K562 (cell line): Measurements from ENCODE around the gene PTPRB. TPM values are rescaled to one million over a fixed set of nuclear protein-coding genes. Genes with fewer than 3 reads are reported as not detected.

Experiments used
- ATAC-seq: fragments of 200-7000 bp; cut with Tn5 transposase; 3 replicates; pipeline ENCODE4 v1.9.1; 2020; ENCODE audit warnings: moderate library complexity
- BruUV-seq: library from RNA; stranded (reverse); fragments of 400-500 nt; replicated peaks from 2 replicates; lab custom pipeline; 2021; lab: Mats Ljungman, UMichigan
- CTCF ChIA-PET: fragments of 300-600 bp; formaldehyde crosslinking; extraction: SDS; loops from one replicate; lab custom pipeline; 2021; ENCODE audit warnings: low intra/inter-chr PET ratio; lab: Yijun Ruan, JAX
- POLR2A ChIA-PET: fragments of 300-600, 350-650 bp; sonication (Branson Sonifier 250); formaldehyde crosslinking; extraction: SDS; loops from one replicate; lab custom pipeline; 2021; ENCODE audit warnings: antibody characterized with exemption, inconsistent platforms; lab: Yijun Ruan, JAX
- DNase-seq, 4 experiments: peaks; one replicate each; pipeline versions ENCODE4 v3.0.0 to v3.0.0-alpha.2; 2011 to 2018; ENCODE audit warnings: low spot score in 3 of 4, mixed read lengths in 3 of 4; ENCODE audit errors: extremely low read depth in 1 of 4
- FAIRE-seq: peaks from 2 replicates; lab custom pipeline; 2011; peaks lifted over from hg19 to GRCh38; lab: Jason Lieb, UNC
- H2AFZ ChIP-seq: 2 replicates; pipeline ENCODE4 v1.6.0; 2011; ENCODE audit warnings: low read depth, low read length, control low read depth, inconsistent platforms
- H3K27ac ChIP-seq: fragments of 200-600 bp; 3 replicates; pipeline ENCODE4 v1.8.0; 2011; ENCODE audit warnings: low read depth, mild to moderate bottlenecking, control low read depth, inconsistent platforms, low read length, moderate library complexity, mixed read lengths; ENCODE audit errors: extremely low read depth
- H3K27me3 ChIP-seq, 2 experiments: fragments of 300-600 bp in 1 of 2; 2 replicates in 1 of 2; 3 replicates in 1 of 2; pipeline versions ENCODE4 v1.6.0 to v1.8.0; 2011; ENCODE audit warnings: inconsistent platforms in 2 of 2, low read length in 2 of 2, mild to moderate bottlenecking in 1 of 2, mixed read lengths in 1 of 2, moderate library complexity in 1 of 2; ENCODE audit not compliant: control insufficient read depth in 2 of 2, insufficient read depth in 2 of 2
- H3K36me3 ChIP-seq: fragments of 300-600 bp; 3 replicates; pipeline ENCODE4 v1.8.0; 2011; ENCODE audit warnings: mild to moderate bottlenecking, low read length, inconsistent platforms; ENCODE audit not compliant: control insufficient read depth, insufficient read depth
- H3K4me1 ChIP-seq, 2 experiments: fragments of 200-600 bp in 1 of 2; replicated peaks in 1 of 2; 2 replicates in 1 of 2; 3 replicates in 1 of 2; pipeline versions ENCODE4 v1.5.1 to v1.8.0; 2011; ENCODE audit warnings: inconsistent platforms in 2 of 2, low read length in 2 of 2, mild to moderate bottlenecking in 1 of 2, mixed read lengths in 1 of 2, moderate library complexity in 1 of 2; ENCODE audit not compliant: control insufficient read depth in 2 of 2, insufficient read depth in 2 of 2
- H3K4me2 ChIP-seq: 2 replicates; pipeline ENCODE4 v1.6.1; 2011; ENCODE audit warnings: low read length, control low read depth, inconsistent platforms, mixed read lengths; ENCODE audit not compliant: insufficient read depth
- H3K4me3 ChIP-seq: fragments of 200-600 bp; sonication (generic), shearing (Covaris generic); 2 replicates; pipeline ENCODE4 v1.5.1; 2016; ENCODE audit warnings: control low read depth, inconsistent platforms
- H3K79me2 ChIP-seq: fragments of 200-600 bp; 3 replicates; pipeline ENCODE4 v1.8.0; 2011; ENCODE audit warnings: low read length, inconsistent platforms; ENCODE audit not compliant: control insufficient read depth, insufficient read depth
- H3K9ac ChIP-seq, 2 experiments: 2 replicates each; pipeline versions ENCODE4 v1.6.0 to v1.6.1; 2011; ENCODE audit warnings: low read depth in 2 of 2, low read length in 2 of 2, control low read depth in 1 of 2, inconsistent platforms in 1 of 2, mild to moderate bottlenecking in 1 of 2, mixed read lengths in 1 of 2; ENCODE audit not compliant: insufficient read depth in 1 of 2
- H3K9me1 ChIP-seq: one replicate; pipeline ENCODE4 v1.6.0; 2011; ENCODE audit warnings: inconsistent platforms, mild to moderate bottlenecking, low read length, moderate library complexity; ENCODE audit not compliant: control insufficient read depth, insufficient read depth
- H3K9me3 ChIP-seq: replicated peaks from 2 replicates; pipeline ENCODE4 v1.5.1; 2011; ENCODE audit warnings: low read depth, low read length, inconsistent platforms; ENCODE audit not compliant: control insufficient read depth, insufficient read depth
- H4K20me1 ChIP-seq: replicated peaks from 2 replicates; pipeline ENCODE4 v1.6.1; 2011; ENCODE audit warnings: low read length, inconsistent platforms, mixed read lengths; ENCODE audit not compliant: control insufficient read depth, insufficient read depth
- ATF1 ChIP-seq, 2 experiments: fragments of 450-650 bp in 1 of 2; IDR thresholded peaks; 2 replicates each; pipeline ENCODE4 v1.6.1; 2016; ENCODE audit warnings: missing compliant biosample characterization in 1 of 2, missing genetic modification characterization in 1 of 2
- CBX1 ChIP-seq: sonication (generic); IDR thresholded peaks from 2 replicates; pipeline ENCODE4 v1.6.1; 2016; ENCODE audit warnings: antibody characterized with exemption, low read depth, mild to moderate bottlenecking
- ELF4 ChIP-seq: fragments of 450-650 bp; formaldehyde crosslinking; IDR thresholded peaks from 2 replicates; pipeline ENCODE4 v1.4.0; 2022; ENCODE audit warnings: missing genetic modification characterization
- ETV5 ChIP-seq: sonication (generic); formaldehyde crosslinking; IDR thresholded peaks from 2 replicates; pipeline ENCODE4 v1.4.0; 2020; ENCODE audit warnings: low read depth, mild to moderate bottlenecking, missing genetic modification reagents
- FOXA3 ChIP-seq, 2 experiments: fragments of 450-650 bp in 1 of 2; sonication (generic) in 1 of 2; formaldehyde crosslinking; IDR thresholded peaks in 1 of 2; conservative IDR thresholded peaks in 1 of 2; 2 replicates each; pipeline versions ENCODE4 v1.4.0 to v1.8.0; 2020 to 2022; ENCODE audit warnings: mild to moderate bottlenecking in 2 of 2, missing genetic modification reagents in 1 of 2
- FOXM1 ChIP-seq, 2 experiments: fragments of 450-650 bp in 1 of 2; sonication (generic) in 1 of 2; formaldehyde crosslinking in 1 of 2; IDR thresholded peaks; 2 replicates each; pipeline versions ENCODE4 v1.6.1 to v1.9.0; 2017 to 2022; ENCODE audit warnings: low read depth in 2 of 2, mild to moderate bottlenecking in 2 of 2, missing genetic modification reagents in 1 of 2, moderate library complexity in 1 of 2
- LCOR ChIP-seq: sonication (generic); formaldehyde crosslinking; IDR thresholded peaks from 2 replicates; pipeline ENCODE4 v1.8.0; 2022; ENCODE audit warnings: mild to moderate bottlenecking, missing genetic modification reagents
- RFX7 ChIP-seq: fragments of 250-450 bp; sonication (Bioruptor Pico); IDR thresholded peaks from 2 replicates; pipeline ENCODE4 v1.5.1; 2021; ENCODE audit warnings: mild to moderate bottlenecking
- SAFB2 ChIP-seq: fragments of 200-400 bp; formaldehyde crosslinking; IDR thresholded peaks from 2 replicates; pipeline ENCODE4 v1.6.1; 2018; ENCODE audit warnings: borderline replicate concordance, low read length, low read depth, moderate library complexity; ENCODE audit not compliant: severe bottlenecking
- TFAM ChIP-seq: fragments of 250-450 bp; sonication (Bioruptor Pico); conservative IDR thresholded peaks from 2 replicates; pipeline ENCODE4 v1.5.0; 2021; ENCODE audit warnings: mild to moderate bottlenecking, moderate library complexity
- ZNF282 ChIP-seq: sonication (generic); formaldehyde crosslinking; IDR thresholded peaks from 2 replicates; pipeline ENCODE4 v1.8.1; 2023; ENCODE audit warnings: missing genetic modification reagents
- ZNF431 ChIP-seq: sonication (generic); formaldehyde crosslinking; IDR thresholded peaks from 2 replicates; pipeline ENCODE4 v1.8.0; 2022; ENCODE audit warnings: mild to moderate bottlenecking, missing genetic modification reagents
- ZNF584 ChIP-seq: fragments of 200-800 bp; sonication (Bioruptor generic); IDR thresholded peaks from 2 replicates; pipeline ENCODE4 v1.6.1; 2016; ENCODE audit warnings: low read depth, mild to moderate bottlenecking, missing genetic modification characterization, missing compliant biosample characterization
- WGBS: fragments of 100-300 bp; shearing (Covaris generic); methylation state at CpG from one replicate; pipeline ENCODE4 v1.1.6; 2016; ENCODE audit warnings: low coverage, mixed read lengths; ENCODE audit not compliant: insufficient coverage; ENCODE audit errors: missing lambda C conversion rate; 5-methylcytosine and 5-hydroxymethylcytosine counted together
- in situ Hi-C: fragments of 300-500 bp; cut with MboI; formaldehyde crosslinking; loops from 4 replicates; pipeline ENCODE4 v1.15.0; 2018; ENCODE audit warnings: inconsistent platforms, mixed read lengths
- intact Hi-C: fragments of 100-400 bp; cut with micrococcal nuclease; formaldehyde crosslinking; loops from 2 replicates; pipeline ENCODE4 v1.14.2; 2022
- polyA plus RNA-seq, 8 experiments: library from polyadenylated mRNA; depleted of rRNA in 4 of 8; stranded (reverse) in 5 of 8; unstranded in 3 of 8; fragments of >200 nt; fragmentation: Nextera tagmentation in 2 of 8; fragmentation: Illumina TruSeq in 1 of 8; extraction: Ambion mirVana in 2 of 8; extraction: Trizol in 1 of 8; gene quantifications; 2 replicates each; pipeline versions ENCODE4 v1.2.1 to v1.2.3, GENCODE V29; 2011 to 2014; ENCODE audit warnings: inconsistent platforms in 1 of 8, missing spikeins in 1 of 8
- total RNA-seq, 7 experiments: library from RNA; depleted of rRNA in 6 of 7; stranded (reverse); fragments of >200 nt in 6 of 7; fragmentation: Illumina TruSeq in 2 of 7; extraction: Trizol in 2 of 7; gene quantifications; 2 replicates each; pipeline versions ENCODE4 v1.2.1 to v1.2.3, GENCODE V29; 2011 to 2021; ENCODE audit warnings: low replicate concordance in 1 of 7

Gene PTPRB
- total and polyA plus RNA-seq, 9 of the 15 experiments (the other 6 are each of a cell fraction or from before 2014, with no cell fraction given): 0.46 to 5.9 (median 3.1) TPM

DNA sequence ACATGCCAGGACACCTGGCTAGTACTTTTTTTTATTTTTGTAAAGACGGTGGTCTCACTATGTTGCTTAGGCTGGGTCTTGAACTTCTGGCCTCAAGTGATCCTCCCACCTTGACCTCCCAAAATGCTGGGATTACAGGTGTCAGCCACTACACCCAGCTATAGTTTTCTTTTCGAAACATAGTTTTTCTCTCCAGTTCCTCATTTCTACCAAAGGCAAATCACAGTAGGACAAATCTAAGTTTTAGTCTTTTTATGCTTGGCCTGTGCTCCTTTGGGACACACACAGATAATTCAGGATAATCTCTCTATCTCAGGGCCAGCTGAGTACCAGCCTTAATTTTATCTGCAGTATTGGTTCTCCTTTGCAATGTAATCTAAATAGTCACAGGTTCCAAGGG lies 170.5 kb downstream of the PTPRB start:
- H3K9ac ChIP-seq: no peak overlapping the region
- no peak for DNase-seq
- H4K20me1 ChIP-seq: no peaks in the 10 kb centered on the region
- in situ Hi-C loops (no loop called here), intact Hi-C loops (no loop called here)
- CTCF ChIA-PET: no interaction called here
- H3K4me1 ChIP-seq: no peaks in the 10 kb centered on the region
- no peak overlapping the region for H3K4me2 ChIP-seq
- POLR2A ChIA-PET: no interaction called here
- ATAC-seq: no peak
- H2AFZ ChIP-seq: no peak overlapping the region
- WGBS: 4% methylated on average over 2 of the region's 2 CpGs
- no peaks in the 10 kb centered on the region for H3K9me1 ChIP-seq
- TF ChIP-seq SAFB2 (no peak), ZNF584 (no peak), ZNF282 (CRISPR knock-in tag) (no peak), ATF1 (CRISPR knock-in tag; IDR thresholded peaks at IDR 0.05) (no peak), ATF1 (tag; IDR thresholded peaks at IDR 0.05) (no peak), RFX7 (CRISPR knock-in tag) (no peak), FOXM1 (IDR thresholded peaks at IDR 0.05; ENCODE audit: low read depth) (no peak), FOXM1 (CRISPR knock-in tag; IDR thresholded peaks at IDR 0.05; ENCODE audit: low read depth) (no peak), FOXA3 (CRISPR knock-in tag; conservative IDR thresholded peaks at IDR 0.05 in 1 of 2, IDR thresholded peaks at IDR 0.05 in 1 of 2) (no peak), CBX1 (no peak), ELF4 (CRISPR knock-in tag) (no peak), ETV5 (CRISPR knock-in tag) (no peak), LCOR (no peak), TFAM (no peak), ZNF431 (CRISPR knock-in tag) (no peak)
- H3K36me3 ChIP-seq: no peaks in the 10 kb centered on the region
- peaks cover 6% of the 10 kb centered on the region for H3K9me3 ChIP-seq
- FAIRE-seq: no peak
- H3K79me2 ChIP-seq: no peaks in the 10 kb centered on the region
- no peaks in the 10 kb centered on the region for H3K27me3 ChIP-seq
- BruUV-seq: no TSS peak
- H3K4me3 ChIP-seq: no peak overlapping the region
- no peak overlapping the region for H3K27ac ChIP-seq
